H1 (cell line): ENCODE measurements around the gene CACNA1A. TPM values are rescaled to one million over a fixed set of nuclear protein-coding genes. Genes with fewer than 3 reads are reported as not detected.

Experiments
- CTCF ChIA-PET: fragments of 300-600 bp; sonication (Branson Sonifier 250); formaldehyde crosslinking; loops from one replicate; lab custom pipeline; 2021; ENCODE audit not compliant: partially characterized antibody; lab: Charles Lee
- POLR2A ChIA-PET: fragments of 300-600 bp; sonication (Branson Sonifier 250); formaldehyde crosslinking; loops from one replicate; lab custom pipeline; 2021; ENCODE audit warnings: inconsistent platforms; ENCODE audit not compliant: partially characterized antibody; lab: Charles Lee
- DNase-seq, 2 experiments: peaks; one replicate each; pipeline versions ENCODE4 v3.0.0 to v3.0.0-alpha.2; 2010 to 2022; ENCODE audit warnings: low spot score in 2 of 2, low read depth in 1 of 2, mixed read lengths in 1 of 2
- FAIRE-seq: peaks from 2 replicates; lab custom pipeline; 2011; peaks lifted over from hg19 to GRCh38; lab: Jason Lieb, UNC
- H2AFZ ChIP-seq: 2 replicates; pipeline ENCODE4 v1.8.1; 2012; ENCODE audit warnings: low read length, inconsistent platforms
- H2AK5ac ChIP-seq: 2 replicates; pipeline ENCODE4 v1.6.1; 2013; ENCODE audit warnings: low read depth, low read length
- H2BK120ac ChIP-seq: replicated peaks from 2 replicates; pipeline ENCODE3; 2013; ENCODE audit warnings: low read depth, low read length, inconsistent platforms
- H2BK12ac ChIP-seq: 2 replicates; pipeline ENCODE4 v1.6.1; 2013; ENCODE audit warnings: low read depth, low read length
- H2BK15ac ChIP-seq: 2 replicates; pipeline ENCODE4 v1.6.1; 2013; ENCODE audit warnings: low read length
- H2BK20ac ChIP-seq: 2 replicates; pipeline ENCODE4 v1.6.1; 2013; ENCODE audit warnings: low read length
- H2BK5ac ChIP-seq: 2 replicates; pipeline ENCODE4 v1.6.1; 2013; ENCODE audit warnings: low read depth, low read length
- H3K14ac ChIP-seq: 2 replicates; pipeline ENCODE4 v1.6.1; 2013; ENCODE audit warnings: inconsistent platforms; ENCODE audit not compliant: insufficient read length
- H3K18ac ChIP-seq: 2 replicates; pipeline ENCODE4 v1.6.1; 2013; ENCODE audit warnings: low read length; ENCODE audit errors: extremely low read depth
- H3K23ac ChIP-seq: 2 replicates; pipeline ENCODE4 v1.6.1; 2013; ENCODE audit warnings: inconsistent platforms; ENCODE audit not compliant: insufficient read length
- H3K23me2 ChIP-seq: 2 replicates; pipeline ENCODE4 v1.6.1; 2013; ENCODE audit warnings: low read depth, low read length
- H3K27ac ChIP-seq: 2 replicates; pipeline ENCODE4 v1.6.1; 2011; ENCODE audit warnings: low read depth, low read length, inconsistent platforms
- H3K27me3 ChIP-seq, 4 experiments: replicated peaks in 1 of 4; 1 replicate in 1 of 4; 2 replicates in 3 of 4; pipeline versions ENCODE4 v1.6.1 to v1.8.1; 2011 to 2013; ENCODE audit warnings: low read length in 3 of 4, mild to moderate bottlenecking in 3 of 4, inconsistent platforms in 2 of 4, mixed read lengths in 2 of 4, moderate library complexity in 1 of 4; ENCODE audit not compliant: control insufficient read depth in 3 of 4, insufficient read depth in 3 of 4; ENCODE audit errors: extremely low read depth in 1 of 4
- H3K36me3 ChIP-seq, 4 experiments: 2 replicates each; pipeline versions ENCODE4 v1.6.1 to v1.8.1; 2011 to 2013; ENCODE audit warnings: mild to moderate bottlenecking in 4 of 4, low read length in 3 of 4, moderate library complexity in 2 of 4, control low read depth in 1 of 4, inconsistent platforms in 1 of 4; ENCODE audit not compliant: insufficient read depth in 4 of 4, control insufficient read depth in 2 of 4
- H3K4ac ChIP-seq: replicated peaks from 2 replicates; pipeline ENCODE3; 2013; ENCODE audit warnings: low read length, low read depth, mixed read lengths, inconsistent platforms; ENCODE audit not compliant: insufficient read length
- H3K4me1 ChIP-seq, 4 experiments: replicated peaks in 1 of 4; 1 replicate in 1 of 4; 2 replicates in 3 of 4; pipeline versions ENCODE4 v1.6.1 to v1.8.1; 2011 to 2013; ENCODE audit warnings: low read length in 3 of 4, inconsistent platforms in 2 of 4, mixed read lengths in 1 of 4; ENCODE audit not compliant: insufficient read depth in 4 of 4, control insufficient read depth in 3 of 4
- H3K4me2 ChIP-seq, 2 experiments: 2 replicates each; pipeline versions ENCODE4 v1.6.1 to v1.8.1; 2011 to 2013; ENCODE audit warnings: low read depth in 2 of 2, low read length in 2 of 2, control low read depth in 1 of 2, inconsistent platforms in 1 of 2, mild to moderate bottlenecking in 1 of 2; ENCODE audit not compliant: insufficient read depth in 1 of 2
- H3K4me3 ChIP-seq, 4 experiments: fragments of 200-600, 300-600 bp in 1 of 4; sonication (generic), shearing (Covaris generic), sonication (Bioruptor Twin) in 1 of 4; 2 replicates each; pipeline versions ENCODE4 v1.5.1 to v1.8.1; 2011 to 2016; ENCODE audit warnings: low read length in 4 of 4, low read depth in 3 of 4, control low read depth in 2 of 4, inconsistent platforms in 2 of 4, mild to moderate bottlenecking in 2 of 4, mixed read lengths in 1 of 4, moderate library complexity in 1 of 4; ENCODE audit not compliant: insufficient read depth in 2 of 4; ENCODE audit errors: extremely low read depth in 1 of 4
- H3K56ac ChIP-seq: replicated peaks from 2 replicates; pipeline ENCODE3; 2013; ENCODE audit warnings: low read depth, mild to moderate bottlenecking, mixed read lengths, low read length, inconsistent platforms; ENCODE audit not compliant: insufficient read length
- H3K79me1 ChIP-seq: 2 replicates; pipeline ENCODE4 v1.6.1; 2013; ENCODE audit warnings: low read depth, low read length, control low read depth
- H3K79me2 ChIP-seq, 2 experiments: 2 replicates each; pipeline versions ENCODE4 v1.6.1 to v1.8.1; 2012 to 2013; ENCODE audit warnings: low read length in 2 of 2, mild to moderate bottlenecking in 2 of 2, inconsistent platforms in 1 of 2; ENCODE audit not compliant: insufficient read depth in 2 of 2, control insufficient read depth in 1 of 2
- H3K9ac ChIP-seq, 4 experiments: replicated peaks in 1 of 4; 1 replicate in 1 of 4; 2 replicates in 3 of 4; pipeline versions ENCODE4 v1.6.1 to v1.8.1; 2011 to 2013; ENCODE audit warnings: low read depth in 3 of 4, low read length in 3 of 4, control low read depth in 2 of 4, mild to moderate bottlenecking in 2 of 4, moderate library complexity in 2 of 4, inconsistent platforms in 1 of 4; ENCODE audit errors: extremely low read depth in 1 of 4
- H3K9me3 ChIP-seq, 2 experiments: 2 replicates each; pipeline versions ENCODE4 v1.6.1 to v1.8.1; 2012 to 2013; ENCODE audit warnings: mild to moderate bottlenecking in 2 of 2, moderate library complexity in 2 of 2, control low read depth in 1 of 2, inconsistent platforms in 1 of 2, low read depth in 1 of 2, low read length in 1 of 2, mixed read lengths in 1 of 2; ENCODE audit not compliant: insufficient read depth in 2 of 2
- H4K20me1 ChIP-seq, 2 experiments: replicated peaks in 1 of 2; 2 replicates each; pipeline versions ENCODE3 to v1.8.1; 2011 to 2013; ENCODE audit warnings: inconsistent platforms in 2 of 2, low read length in 2 of 2, mild to moderate bottlenecking in 1 of 2; ENCODE audit not compliant: insufficient read depth in 2 of 2, control insufficient read depth in 1 of 2
- H4K5ac ChIP-seq: 2 replicates; pipeline ENCODE4 v1.6.1; 2013; ENCODE audit warnings: low read length, low read depth, mixed read lengths, inconsistent platforms; ENCODE audit not compliant: insufficient read length
- H4K8ac ChIP-seq: 2 replicates; pipeline ENCODE4 v1.8.0; 2013; ENCODE audit warnings: mild to moderate bottlenecking, moderate library complexity, low read length, inconsistent platforms; ENCODE audit not compliant: insufficient read depth; ENCODE audit errors: extremely low read depth
- H4K91ac ChIP-seq: replicated peaks from 2 replicates; pipeline ENCODE3; 2013; ENCODE audit warnings: low read length, mixed read lengths, inconsistent platforms; ENCODE audit not compliant: insufficient read length
- BCL11A ChIP-seq, 2 experiments: IDR thresholded peaks; one replicate each; pipeline ENCODE4 v1.6.1; 2011; ENCODE audit warnings: low read depth in 2 of 2, low read length in 2 of 2, mild to moderate bottlenecking in 2 of 2
- CBX5 ChIP-seq: fragments of 300-800, 300-1000 bp; sonication (generic); IDR thresholded peaks from 2 replicates; pipeline ENCODE4 v1.7.1; 2016; ENCODE audit warnings: antibody characterized with exemption, low read length, low read depth
- GABPA ChIP-seq: IDR thresholded peaks from 2 replicates; pipeline ENCODE4 v1.6.1; 2011; ENCODE audit warnings: mild to moderate bottlenecking, low read length, moderate library complexity, borderline replicate concordance; ENCODE audit not compliant: insufficient read depth
- HDAC2 ChIP-seq, 2 experiments: fragments of 300-600 bp in 1 of 2; sonication (generic) in 1 of 2; IDR thresholded peaks; 2 replicates each; pipeline ENCODE4 v1.6.1; 2011 to 2012; ENCODE audit warnings: low read depth in 2 of 2, low read length in 2 of 2, mild to moderate bottlenecking in 2 of 2, moderate library complexity in 2 of 2, borderline replicate concordance in 1 of 2, inconsistent platforms in 1 of 2
- HDAC6 ChIP-seq: IDR thresholded peaks from one replicate; pipeline ENCODE4 v1.7.1; 2012; ENCODE audit warnings: low read depth, mild to moderate bottlenecking, inconsistent platforms, low read length, moderate library complexity
- PHF8 ChIP-seq: fragments of 200-600 bp; sonication (generic); conservative IDR thresholded peaks from 2 replicates; pipeline ENCODE4 v1.7.1; 2012; ENCODE audit warnings: low read depth, mild to moderate bottlenecking, inconsistent platforms, low read length, moderate library complexity
- RFX5 ChIP-seq: IDR thresholded peaks from 2 replicates; pipeline ENCODE4 v1.6.1; 2011; ENCODE audit warnings: low read depth, low read length, improper control_type of control experiment, borderline replicate concordance
- SP1 ChIP-seq: IDR thresholded peaks from 2 replicates; pipeline ENCODE4 v1.6.1; 2011; ENCODE audit warnings: low read depth, low read length
- SP2 ChIP-seq: IDR thresholded peaks from 2 replicates; pipeline ENCODE4 v1.6.1; 2012; ENCODE audit warnings: mild to moderate bottlenecking, low read length, inconsistent platforms
- TAF1 ChIP-seq: IDR thresholded peaks from 2 replicates; pipeline ENCODE4 v1.6.1; 2011; ENCODE audit warnings: mild to moderate bottlenecking, low read depth, low read length
- WGBS, 2 experiments: shearing (Covaris generic) in 1 of 2; methylation state at CpG; one replicate each; pipeline versions ENCODE4 v1.1.6 to v1.1.7; 2013 to 2015; ENCODE audit warnings: low lambda C conversion rate in 2 of 2, mixed read lengths in 2 of 2, inconsistent platforms in 1 of 2, low coverage in 1 of 2, missing lambda C conversion rate in 1 of 2; ENCODE audit not compliant: insufficient replicate concordance in 2 of 2, insufficient coverage in 1 of 2, insufficient read length in 1 of 2; ENCODE audit errors: extremely low coverage in 1 of 2, missing lambda C conversion rate in 1 of 2; 5-methylcytosine and 5-hydroxymethylcytosine counted together
- polyA plus RNA-seq, 7 experiments: library from polyadenylated mRNA; depleted of rRNA in 3 of 7; stranded (reverse) in 5 of 7; unstranded in 2 of 7; fragments of >200 nt in 5 of 7; fragments of 200-250 nt in 2 of 7; gene quantifications; 1 replicate in 5 of 7; 2 replicates in 1 of 7; 4 replicates in 1 of 7; pipeline versions ENCODE4 v1.2.1 to v1.2.3, GENCODE V29; 2011 to 2013; ENCODE audit warnings: missing spikeins in 2 of 7, mixed read lengths in 2 of 7
- total RNA-seq: library from RNA; stranded (reverse); fragmentation: NEBNext Ultra II Directional; extraction: Animal tissue kit (Norgen Biotek cat#: 25700); gene quantifications from 2 replicates; pipeline ENCODE4 v1.2.1, GENCODE V29; 2021

Gene CACNA1A
- total and polyA plus RNA-seq, 2 of the 8 experiments (the other 6 are each of a cell fraction or from before 2014, with no cell fraction given): 10.7 to 25.3 TPM

- H3K4me3 ChIP-seq: no peak overlapping the region
- H3K23me2 ChIP-seq: no peaks in the 10 kb centered on the region
- no peak overlapping the region for H2BK20ac ChIP-seq
- H4K91ac ChIP-seq: no peak overlapping the region
- ChIA-PET CTCF (interaction anchor here (1.0 to 1.4 kb wide), 3 partner anchors 9 to 188 kb away, joined by 3 to 4 read pairs (median 4); no protein-coding TSS in a partner anchor), POLR2A (no interaction called here)
- H4K8ac ChIP-seq: no peak overlapping the region
- DNase-seq (no peak), FAIRE-seq (no peak)
- no peak overlapping the region for H3K4ac ChIP-seq
- no peak overlapping the region for H3K23ac ChIP-seq
- no peak overlapping the region for H3K27ac ChIP-seq
- H2BK12ac ChIP-seq: no peak overlapping the region
- no peak overlapping the region for H3K14ac ChIP-seq
- no peaks in the 10 kb centered on the region for H3K9me3 ChIP-seq
- H2AFZ ChIP-seq: no peak overlapping the region
- H3K36me3 ChIP-seq: no peaks in the 10 kb centered on the region
- no peak overlapping the region for H2BK5ac ChIP-seq
- no peak overlapping the region for H2BK15ac ChIP-seq
- H4K5ac ChIP-seq: no peak overlapping the region
- H2AK5ac ChIP-seq: no peak overlapping the region
- no peak overlapping the region for H3K56ac ChIP-seq
- no peaks in the 10 kb centered on the region for H3K4me1 ChIP-seq
- H3K9ac ChIP-seq: no peak overlapping the region
- no peaks in the 10 kb centered on the region for H3K79me1 ChIP-seq
- no peak overlapping the region for H2BK120ac ChIP-seq
- WGBS, 2 experiments: 91% methylated on average over 4 of the region's 4 CpGs; no CpG with 5 or more reads in 1 of the 2 experiments
- no peaks in the 10 kb centered on the region for H3K79me2 ChIP-seq
- H3K18ac ChIP-seq: no peak overlapping the region
- no peak overlapping the region for H3K4me2 ChIP-seq
- no peaks in the 10 kb centered on the region; a peak in 1 of 7 replicates for H3K27me3 ChIP-seq
- H4K20me1 ChIP-seq: peaks cover 0 to 2% of the 10 kb centered on the region in 2 experiments
- TF ChIP-seq TAF1: no peak
- no peak for TF ChIP-seq SP2
- no peak for TF ChIP-seq HDAC2 (IDR thresholded peaks at IDR 0.05; ENCODE audit: borderline replicate concordance in 1 of 2, low read depth in 2 of 2, low read length in 2 of 2)
- no peak for TF ChIP-seq BCL11A (IDR thresholded peaks at IDR 0.05; ENCODE audit: low read depth in 2 of 2, low read length in 2 of 2)
- no peak for TF ChIP-seq GABPA
- TF ChIP-seq PHF8: no peak
- no peak for TF ChIP-seq CBX5
- no peak for TF ChIP-seq HDAC6
- no peak for TF ChIP-seq RFX5
- no peak for TF ChIP-seq SP1
Measured at GRCh38 chr19:13382633-13382938, 123.7 kb downstream of the CACNA1A start.
